HG02981 (cell line): ENCODE results near the gene NELL2.

ENCODE experiments used
- ATAC-seq: cut with Tn5 transposase; IDR thresholded peaks from one replicate; pipeline ENCODE4 v1.9.1; 2021; ENCODE audit warnings: mild to moderate bottlenecking, moderate library complexity; ENCODE audit not compliant: unreplicated experiment

The NELL2 gene

DNA sequence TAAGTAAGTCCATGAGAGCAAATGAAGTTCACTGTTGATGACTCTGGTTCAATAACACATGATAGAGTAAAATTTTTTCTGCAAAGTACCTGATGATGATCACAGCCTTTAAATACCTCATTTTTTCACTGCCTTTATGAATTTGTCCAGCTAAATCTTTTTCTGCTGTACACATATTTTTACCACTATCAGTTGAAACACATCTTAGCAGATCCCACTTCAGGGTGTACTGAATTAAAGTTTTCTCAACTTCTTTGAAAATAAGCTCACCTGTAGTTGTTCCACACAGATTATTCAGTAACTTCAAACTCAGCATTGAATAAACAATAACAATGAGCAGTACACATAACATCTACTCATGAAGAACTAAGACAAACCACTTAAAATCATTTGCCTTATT is 385.9 kb downstream of the NELL2 start:
- no peak for ATAC-seq

DNA sequence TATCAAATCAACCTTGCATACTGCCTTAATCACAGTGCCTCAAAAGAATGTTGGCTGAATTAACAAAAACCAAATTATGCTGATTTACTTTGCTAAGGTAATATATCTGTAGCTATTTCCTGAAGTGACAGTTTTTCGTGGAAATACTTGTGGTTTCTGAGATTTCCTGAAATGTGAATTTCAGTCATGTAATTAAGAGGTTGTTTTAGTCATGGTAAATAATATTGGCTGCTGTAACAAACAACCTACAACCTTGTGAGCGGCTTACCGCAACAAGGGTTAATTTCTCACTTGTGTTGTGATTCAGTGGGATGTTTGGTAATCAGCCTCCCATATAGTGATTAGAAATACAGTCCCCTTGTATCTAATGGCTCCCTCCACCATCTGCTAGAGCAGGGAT is 387.9 kb downstream of the NELL2 start:
- ATAC-seq = no peak

DNA sequence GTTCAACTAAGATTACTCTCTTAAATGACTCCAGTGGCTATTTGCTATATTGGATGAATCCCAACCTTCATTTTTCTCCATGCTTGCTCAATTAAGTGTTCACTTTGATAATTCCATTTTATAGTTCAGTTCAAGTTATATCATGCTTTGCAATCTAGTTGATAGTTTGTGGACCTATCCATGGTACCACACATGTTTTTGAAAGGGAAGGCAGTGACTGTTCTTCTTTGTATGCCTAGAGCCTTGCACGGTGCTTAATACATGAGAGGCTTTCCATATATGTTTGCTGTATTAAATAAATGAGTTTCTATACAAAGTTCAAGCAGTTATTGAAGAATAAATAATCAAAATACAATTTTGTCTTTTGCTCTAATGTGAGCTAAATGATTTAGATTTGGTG is 391.3 kb downstream of the NELL2 start:
- no peak for ATAC-seq

DNA sequence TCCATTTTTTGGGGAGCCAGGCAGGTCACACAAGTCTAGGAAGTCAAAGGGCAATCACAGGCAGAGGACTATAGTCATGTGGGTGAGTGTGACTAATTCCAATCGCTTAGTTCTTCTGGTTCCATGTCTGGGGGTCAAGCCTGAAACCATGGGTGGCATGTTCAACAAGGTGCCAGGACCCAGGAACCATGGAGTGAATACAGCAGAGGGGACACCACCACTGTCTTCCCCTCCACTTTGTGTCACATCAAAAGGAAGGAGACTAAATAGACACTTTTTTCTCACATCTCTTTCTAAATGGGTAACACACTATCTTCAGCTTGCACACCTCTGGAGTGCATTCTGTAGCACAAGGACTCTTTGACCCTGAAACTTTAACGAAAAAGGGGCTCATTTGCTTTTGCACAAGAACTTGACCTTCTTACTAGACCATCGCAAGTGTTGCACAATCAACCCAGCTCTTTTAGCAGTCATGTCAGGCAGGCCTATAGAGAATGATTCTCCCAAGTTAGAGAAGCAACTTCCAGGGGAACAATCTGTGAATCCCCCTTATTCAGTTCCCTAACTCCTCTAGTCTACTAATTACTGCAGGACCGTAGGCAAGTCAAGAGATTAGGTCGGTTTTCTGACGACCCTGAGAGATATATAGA is 398.7 kb downstream of the NELL2 start:
- ATAC-seq = no peak

DNA sequence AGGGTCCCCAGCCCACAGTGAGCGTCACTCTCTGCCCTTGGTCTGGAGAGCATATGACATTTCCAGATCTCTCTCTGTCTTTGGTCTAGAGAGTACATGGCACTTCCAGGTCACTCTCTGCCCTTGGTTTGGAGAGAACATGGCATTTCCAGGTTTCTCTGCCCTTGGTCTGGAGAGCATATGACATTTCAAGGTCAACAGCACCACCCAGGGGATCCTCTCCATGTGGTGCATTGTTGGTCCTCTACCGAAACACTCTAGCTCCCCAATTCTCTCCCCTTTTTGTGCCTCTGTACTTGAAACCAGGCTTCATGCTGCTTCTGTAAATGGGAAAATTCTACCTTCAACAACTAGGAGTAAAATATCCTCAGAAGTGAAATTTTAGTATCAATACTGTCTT is 399.4 kb downstream of the NELL2 start:
- no peak for ATAC-seq

DNA sequence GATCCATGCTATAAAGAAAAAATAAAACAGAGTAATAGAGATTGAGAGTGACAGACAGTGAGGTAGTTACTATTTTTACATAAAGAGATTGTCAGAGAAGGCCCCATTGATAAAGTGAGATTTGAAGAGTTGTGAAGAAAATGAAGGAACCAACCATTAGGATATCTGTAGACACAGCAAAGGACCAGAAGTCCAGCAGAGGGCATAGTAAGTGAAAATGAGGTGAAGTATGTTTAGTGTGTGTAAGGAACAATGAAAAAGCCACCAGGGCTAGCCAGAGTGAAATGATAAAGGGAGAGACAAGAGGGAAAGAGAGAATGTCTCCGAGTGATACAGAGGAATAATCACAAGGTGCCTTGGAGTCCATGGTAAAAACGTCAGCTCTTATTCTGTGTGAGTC is 411.0 kb downstream of the NELL2 start:
- no peak for ATAC-seq

DNA sequence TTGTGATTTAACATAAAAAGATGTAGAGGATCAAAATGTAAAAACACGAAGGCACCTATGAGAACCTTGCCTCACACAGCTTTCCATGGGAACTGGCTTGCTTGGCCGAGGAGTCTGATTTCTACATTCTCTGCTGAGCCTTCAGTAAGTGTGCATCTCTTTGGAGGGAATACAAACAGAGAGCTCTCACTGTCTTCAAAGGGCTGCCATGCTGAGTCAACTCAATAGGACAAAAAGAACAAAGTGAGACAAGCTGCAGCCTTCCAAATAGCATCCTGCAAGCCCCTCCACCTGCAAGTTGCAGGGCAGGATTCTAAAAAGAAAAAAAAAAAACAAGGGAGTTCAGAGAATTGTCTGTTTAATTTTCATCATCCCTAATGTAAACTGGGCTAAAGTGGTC is 411.9 kb downstream of the NELL2 start:
- no peak for ATAC-seq

DNA sequence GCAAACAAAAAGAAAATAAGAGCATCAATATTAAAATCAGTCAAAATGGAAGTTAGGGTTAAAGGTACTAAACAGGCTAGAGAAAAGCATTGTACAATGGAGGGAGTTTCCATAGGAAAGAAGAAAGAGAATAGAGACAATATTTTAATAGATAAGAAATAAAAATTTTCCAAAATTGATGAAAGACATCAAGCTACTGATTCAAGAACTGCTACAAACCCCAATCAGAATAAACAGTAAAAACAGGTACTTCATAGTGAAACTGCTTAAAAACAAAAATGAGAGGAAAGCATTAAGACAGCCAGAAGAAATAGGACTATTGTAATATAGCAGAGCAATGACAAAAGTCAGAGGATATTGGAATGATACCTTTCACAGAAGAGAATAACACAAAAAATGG is 413.4 kb downstream of the NELL2 start:
- ATAC-seq = no peak

DNA sequence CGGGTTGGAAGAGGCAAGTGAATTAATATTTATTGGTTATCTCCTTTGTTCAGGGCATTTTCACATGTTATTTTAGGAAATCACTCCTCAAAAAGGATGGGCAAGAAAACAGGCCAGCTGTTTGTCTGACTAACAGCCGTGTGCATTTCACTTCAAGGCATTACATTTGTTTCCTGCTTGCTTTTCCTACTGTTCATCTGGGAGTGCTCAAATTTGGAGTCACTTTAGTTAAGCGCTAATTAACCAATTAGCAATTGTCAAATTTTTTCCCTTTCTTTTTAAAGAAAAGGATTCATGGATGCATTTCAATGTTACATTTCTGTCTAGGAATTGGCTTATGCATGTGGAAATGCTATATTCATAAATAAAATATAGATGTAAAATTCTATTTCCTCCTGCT is 415.9 kb downstream of the NELL2 start:
- ATAC-seq = no peak

DNA sequence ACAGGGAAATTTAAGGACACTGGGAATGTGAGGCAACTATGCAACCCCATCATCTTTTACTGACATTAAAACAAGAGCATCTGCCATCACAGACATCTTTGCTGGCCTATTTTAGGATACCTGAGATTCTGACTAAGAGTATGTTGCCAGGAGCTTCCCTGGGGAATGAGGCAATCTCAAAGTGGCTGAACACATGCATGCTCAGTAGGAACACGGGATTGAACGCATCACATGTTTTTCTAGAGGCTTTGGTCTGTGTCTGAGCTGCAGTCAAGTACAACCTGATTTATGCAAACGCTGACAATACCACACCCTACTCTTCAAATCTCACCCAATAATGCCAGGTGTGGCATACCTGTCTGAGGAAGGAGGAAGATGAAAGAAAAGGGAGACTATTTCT is 416.5 kb downstream of the NELL2 start:
- no peak for ATAC-seq
